Mammary epithelial cell (primary cell): ENCODE data around the gene SHCBP1L.

ENCODE experiments used
- CTCF ChIP-seq, 2 donors: IDR thresholded peaks in 1 of 2; conservative IDR thresholded peaks in 1 of 2; 2 replicates each; pipeline ENCODE4 v1.5.1; 2011 to 2012; ENCODE audit warnings: inconsistent platforms in 2 of 2, low read length in 2 of 2, mild to moderate bottlenecking in 2 of 2, control low read depth in 1 of 2, low read depth in 1 of 2; ENCODE audit not compliant: insufficient read depth in 1 of 2; ENCODE audit errors: extremely low read depth in 1 of 2
- EZH2 ChIP-seq: IDR thresholded peaks from 2 replicates; pipeline ENCODE4 v1.6.1; 2012; ENCODE audit warnings: low read length, inconsistent platforms, borderline replicate concordance

- no peak for TF ChIP-seq CTCF (conservative IDR thresholded peaks at IDR 0.05 in 1 of 2, IDR thresholded peaks at IDR 0.05 in 1 of 2; ENCODE audit: extremely low read depth in 1 of 2, insufficient read depth in 1 of 2, low read depth in 1 of 2, low read length in 2 of 2)
- TF ChIP-seq EZH2, result no peak
These were observed 83.7 kb downstream of the SHCBP1L start for GRCh38 chr1:182869241-182869666.
